Thyroid gland (tissue), 4 donors: ENCODE measurements around the gene ARL13A.

ENCODE experiments used
- CTCF ChIP-seq, 6 experiments: fragments of 200-600 bp in 3 of 6; fragments of 450-650 bp in 3 of 6; sonication (generic) in 3 of 6; IDR thresholded peaks; one replicate each; pipeline ENCODE4 v1.5.1; 2016 to 2019; ENCODE audit warnings: antibody characterized with exemption in 6 of 6, mild to moderate bottlenecking in 2 of 6, inconsistent platforms in 1 of 6, moderate library complexity in 1 of 6
- POLR2A ChIP-seq, 2 donors: fragments of 450-650 bp; IDR thresholded peaks; one replicate each; pipeline ENCODE4 v1.6.1; 2017; ENCODE audit warnings: antibody characterized with exemption in 2 of 2, mild to moderate bottlenecking in 2 of 2, moderate library complexity in 1 of 2

GRCh38 chrX:101009090-101009489 is 39.6 kb downstream of the ARL13A start:
- TF ChIP-seq POLR2A (IDR thresholded peaks at IDR 0.05) (no peak), CTCF (IDR thresholded peaks at IDR 0.05) (no peak)
